ENCODE data around the gene GP1BA.

The GP1BA gene

DNA sequence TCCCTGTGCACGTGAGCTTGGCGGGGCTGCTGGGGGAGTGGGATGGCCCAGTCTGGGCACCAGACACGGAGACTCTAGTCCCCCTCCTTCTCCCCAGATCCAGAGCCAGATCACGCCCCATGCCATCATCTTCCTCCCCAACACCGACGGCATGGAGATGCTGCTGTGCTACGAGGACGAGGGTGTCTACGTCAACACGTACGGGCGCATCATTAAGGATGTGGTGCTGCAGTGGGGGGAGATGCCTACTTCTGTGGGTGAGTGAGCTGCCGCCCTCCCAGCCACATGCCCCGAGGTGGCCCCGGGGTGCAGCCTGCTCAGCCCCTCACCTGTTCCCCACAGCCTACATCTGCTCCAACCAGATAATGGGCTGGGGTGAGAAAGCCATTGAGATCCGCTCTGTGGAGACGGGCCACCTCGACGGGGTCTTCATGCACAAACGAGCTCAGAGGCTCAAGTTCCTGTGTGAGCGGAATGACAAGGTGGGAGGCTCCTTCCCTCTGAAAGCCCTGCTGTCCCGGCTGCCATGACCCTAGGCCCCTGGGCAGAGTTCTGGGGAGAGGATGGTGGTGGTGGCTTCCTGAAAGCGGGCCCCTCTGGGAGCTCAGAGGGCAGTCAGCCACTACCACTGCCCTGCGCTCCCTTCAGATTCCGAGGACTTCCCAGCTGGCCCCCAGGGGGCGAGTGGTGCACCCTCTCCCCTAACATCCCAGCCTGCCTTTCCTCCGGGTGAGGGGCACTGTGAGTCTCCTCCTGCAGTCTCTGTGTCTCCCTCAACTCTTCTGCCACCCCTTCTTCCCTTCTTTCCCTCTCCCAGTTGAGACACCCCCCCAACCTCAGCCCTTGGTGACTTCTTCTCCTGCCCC lies 35.5 kb upstream of the GP1BA start (continued):
- TF ChIP-seq, protein P1, sequence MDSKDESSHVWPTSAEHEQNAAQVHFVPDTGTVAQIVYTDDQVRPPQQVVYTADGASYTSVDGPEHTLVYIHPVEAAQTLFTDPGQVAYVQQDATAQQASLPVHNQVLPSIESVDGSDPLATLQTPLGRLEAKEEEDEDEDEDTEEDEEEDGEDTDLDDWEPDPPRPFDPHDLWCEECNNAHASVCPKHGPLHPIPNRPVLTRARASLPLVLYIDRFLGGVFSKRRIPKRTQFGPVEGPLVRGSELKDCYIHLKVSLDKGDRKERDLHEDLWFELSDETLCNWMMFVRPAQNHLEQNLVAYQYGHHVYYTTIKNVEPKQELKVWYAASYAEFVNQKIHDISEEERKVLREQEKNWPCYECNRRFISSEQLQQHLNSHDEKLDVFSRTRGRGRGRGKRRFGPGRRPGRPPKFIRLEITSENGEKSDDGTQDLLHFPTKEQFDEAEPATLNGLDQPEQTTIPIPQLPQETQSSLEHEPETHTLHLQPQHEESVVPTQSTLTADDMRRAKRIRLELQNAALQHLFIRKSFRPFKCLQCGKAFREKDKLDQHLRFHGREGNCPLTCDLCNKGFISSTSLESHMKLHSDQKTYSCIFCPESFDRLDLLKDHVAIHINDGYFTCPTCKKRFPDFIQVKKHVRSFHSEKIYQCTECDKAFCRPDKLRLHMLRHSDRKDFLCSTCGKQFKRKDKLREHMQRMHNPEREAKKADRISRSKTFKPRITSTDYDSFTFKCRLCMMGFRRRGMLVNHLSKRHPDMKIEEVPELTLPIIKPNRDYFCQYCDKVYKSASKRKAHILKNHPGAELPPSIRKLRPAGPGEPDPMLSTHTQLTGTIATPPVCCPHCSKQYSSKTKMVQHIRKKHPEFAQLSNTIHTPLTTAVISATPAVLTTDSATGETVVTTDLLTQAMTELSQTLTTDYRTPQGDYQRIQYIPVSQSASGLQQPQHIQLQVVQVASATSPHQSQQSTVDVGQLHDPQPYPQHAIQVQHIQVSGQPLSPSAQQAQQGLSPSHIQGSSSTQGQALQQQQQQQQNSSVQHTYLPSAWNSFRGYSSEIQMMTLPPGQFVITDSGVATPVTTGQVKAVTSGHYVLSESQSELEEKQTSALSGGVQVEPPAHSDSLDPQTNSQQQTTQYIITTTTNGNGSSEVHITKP (tag by site-specific recombination; IDR thresholded peaks at IDR 0.05), result peak; percentile 62
- TF ChIP-seq, protein P2, sequence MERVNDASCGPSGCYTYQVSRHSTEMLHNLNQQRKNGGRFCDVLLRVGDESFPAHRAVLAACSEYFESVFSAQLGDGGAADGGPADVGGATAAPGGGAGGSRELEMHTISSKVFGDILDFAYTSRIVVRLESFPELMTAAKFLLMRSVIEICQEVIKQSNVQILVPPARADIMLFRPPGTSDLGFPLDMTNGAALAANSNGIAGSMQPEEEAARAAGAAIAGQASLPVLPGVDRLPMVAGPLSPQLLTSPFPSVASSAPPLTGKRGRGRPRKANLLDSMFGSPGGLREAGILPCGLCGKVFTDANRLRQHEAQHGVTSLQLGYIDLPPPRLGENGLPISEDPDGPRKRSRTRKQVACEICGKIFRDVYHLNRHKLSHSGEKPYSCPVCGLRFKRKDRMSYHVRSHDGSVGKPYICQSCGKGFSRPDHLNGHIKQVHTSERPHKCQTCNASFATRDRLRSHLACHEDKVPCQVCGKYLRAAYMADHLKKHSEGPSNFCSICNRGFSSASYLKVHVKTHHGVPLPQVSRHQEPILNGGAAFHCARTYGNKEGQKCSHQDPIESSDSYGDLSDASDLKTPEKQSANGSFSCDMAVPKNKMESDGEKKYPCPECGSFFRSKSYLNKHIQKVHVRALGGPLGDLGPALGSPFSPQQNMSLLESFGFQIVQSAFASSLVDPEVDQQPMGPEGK (tag by site-specific recombination; IDR thresholded peaks at IDR 0.05), result peak; percentile 31; the same call in 1 of the 2 replicates

DNA sequence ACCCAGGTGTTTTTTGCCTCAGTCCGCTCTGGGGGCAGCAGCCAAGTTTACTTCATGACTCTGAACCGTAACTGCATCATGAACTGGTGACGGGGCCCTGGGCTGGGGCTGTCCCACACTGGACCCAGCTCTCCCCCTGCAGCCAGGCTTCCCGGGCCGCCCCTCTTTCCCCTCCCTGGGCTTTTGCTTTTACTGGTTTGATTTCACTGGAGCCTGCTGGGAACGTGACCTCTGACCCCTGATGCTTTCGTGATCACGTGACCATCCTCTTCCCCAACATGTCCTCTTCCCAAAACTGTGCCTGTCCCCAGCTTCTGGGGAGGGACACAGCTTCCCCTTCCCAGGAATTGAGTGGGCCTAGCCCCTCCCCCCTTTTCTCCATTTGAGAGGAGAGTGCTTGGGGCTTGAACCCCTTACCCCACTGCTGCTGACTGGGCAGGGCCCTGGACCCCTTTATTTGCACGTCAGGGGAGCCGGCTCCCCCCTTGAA lies 34.8 kb upstream of the GP1BA start:
- H3K27ac ChIP-seq (ENCODE audit: extremely low read depth, low read depth, low read length), result no peak overlapping the region
- no peaks in the 10 kb centered on the region for H3K9me3 ChIP-seq (ENCODE audit: control insufficient read depth, insufficient read depth, low read depth, low read length)
- no peak for TF ChIP-seq ZSCAN23 (tag by site-specific recombination; IDR thresholded peaks at IDR 0.05)
- no peak for TF ChIP-seq ZNF610 (tag by site-specific recombination; IDR thresholded peaks at IDR 0.05; ENCODE audit: borderline replicate concordance)
- TF ChIP-seq ZNF341 (tag by site-specific recombination; IDR thresholded peaks at IDR 0.05; ENCODE audit: low read depth), result peak; percentile 35; the same call in 1 of the 2 replicates
- TF ChIP-seq ZNF416 (tag by site-specific recombination; IDR thresholded peaks at IDR 0.05), result no peak
- no peak for TF ChIP-seq ZNF843 (tag by site-specific recombination; IDR thresholded peaks at IDR 0.05)
- no peak for TF ChIP-seq ZNF426 (tag by site-specific recombination; IDR thresholded peaks at IDR 0.05)
- peaks cover 0 to 73% of the 10 kb centered on the region in 2 experiments; a peak in 2 of 3 replicates for H3K36me3 ChIP-seq (ENCODE audit: control insufficient read depth in 2 of 2, insufficient read depth in 1 of 2, low read length in 2 of 2)
- ChIA-PET POLR2A (no interaction called here), CTCF (interaction anchor here (0.6 to 1.5 kb wide), 5 partner anchors 82 to 330 kb away, joined by 3 to 5 read pairs (median 4); no protein-coding TSS in a partner anchor)
- H3K4me3 ChIP-seq (ENCODE audit: low read depth, low read length), result no peak overlapping the region
- H3K4me1 ChIP-seq (ENCODE audit: control insufficient read depth, insufficient read depth, low read length), result no peaks in the 10 kb centered on the region

DNA sequence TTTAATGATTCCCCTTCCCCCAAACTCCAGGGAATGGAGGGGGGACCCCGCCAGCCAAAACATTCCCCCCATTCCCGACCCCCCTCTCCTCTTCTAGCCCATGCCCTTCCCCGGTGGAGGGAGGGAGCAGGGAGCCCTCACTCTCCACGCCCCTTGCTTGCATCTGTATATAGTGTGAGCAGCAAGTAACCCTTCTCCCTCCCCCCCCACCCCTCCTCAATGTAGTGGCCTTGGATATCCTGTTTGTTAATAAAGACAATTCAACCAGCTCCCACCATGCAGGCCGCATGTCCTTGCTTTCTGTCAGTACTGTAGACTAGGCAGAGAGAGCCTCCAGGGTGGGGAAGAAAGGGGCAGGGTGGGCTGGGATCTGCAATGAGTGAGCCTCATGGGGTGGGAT lies 34.3 kb upstream of the GP1BA start:
- no peak overlapping the region for H3K4me3 ChIP-seq (ENCODE audit: low read depth, low read length)

DNA sequence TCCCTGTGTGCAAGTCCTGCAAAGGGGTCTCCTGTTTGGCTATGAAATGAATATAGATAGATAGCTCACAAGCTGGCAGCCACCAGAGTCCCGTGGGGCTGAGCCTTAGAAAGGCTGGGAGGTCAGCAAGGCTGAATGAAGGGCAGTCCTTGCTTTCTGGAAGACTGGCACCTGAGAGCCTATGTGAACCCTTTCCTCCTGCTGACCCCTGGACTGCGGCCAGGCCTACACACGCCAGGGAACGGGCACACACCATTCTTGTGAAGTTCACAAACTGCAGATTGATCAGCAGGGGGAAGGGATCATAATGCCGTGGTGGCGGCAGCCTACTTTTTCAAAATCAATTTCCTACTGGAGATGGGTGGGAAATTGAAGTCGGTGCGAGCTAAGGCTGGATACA lies 33.7 kb upstream of the GP1BA start:
- H3K27ac ChIP-seq (ENCODE audit: extremely low read depth, low read depth, low read length), result no peak overlapping the region
- POLR2A ChIA-PET, result no interaction called here
- CTCF ChIA-PET, result no interaction called here

More for the DNA sequence above, 34.3 kb upstream of the GP1BA start:
- ChIA-PET POLR2A (no interaction called here), CTCF (interaction anchor here (0.6 to 0.7 kb wide), 2 partner anchors 82 to 164 kb away, joined by 3 to 4 read pairs; no protein-coding TSS in a partner anchor)
- no peaks in the 10 kb centered on the region for H3K9me3 ChIP-seq (ENCODE audit: control insufficient read depth, insufficient read depth, low read depth, low read length)
- peaks cover 0 to 68% of the 10 kb centered on the region in 2 experiments; a peak in 2 of 3 replicates for H3K36me3 ChIP-seq (ENCODE audit: control insufficient read depth in 2 of 2, insufficient read depth in 1 of 2, low read length in 2 of 2)
- TF ChIP-seq ZIC2 (tag by site-specific recombination; IDR thresholded peaks at IDR 0.05), result no peak
- no peaks in the 10 kb centered on the region for H3K4me1 ChIP-seq (ENCODE audit: control insufficient read depth, insufficient read depth, low read length)
- H3K27ac ChIP-seq (ENCODE audit: extremely low read depth, low read depth, low read length), result no peak overlapping the region

More for the DNA sequence above, 33.7 kb upstream of the GP1BA start:
- TF ChIP-seq ZNF548 (tag by site-specific recombination; IDR thresholded peaks at IDR 0.05) (no peak), BCL11A (tag by site-specific recombination; IDR thresholded peaks at IDR 0.05; ENCODE audit: low read depth) (no peak), ZNF140 (tag by site-specific recombination; IDR thresholded peaks at IDR 0.05) (no peak), ZNF660 (tag by site-specific recombination; IDR thresholded peaks at IDR 0.05) (no peak), ZNF114 (tag by site-specific recombination; IDR thresholded peaks at IDR 0.05) (no peak), MZF1 (tag by site-specific recombination; IDR thresholded peaks at IDR 0.05; ENCODE audit: borderline replicate concordance) (no peak)
- TF ChIP-seq, protein P3, sequence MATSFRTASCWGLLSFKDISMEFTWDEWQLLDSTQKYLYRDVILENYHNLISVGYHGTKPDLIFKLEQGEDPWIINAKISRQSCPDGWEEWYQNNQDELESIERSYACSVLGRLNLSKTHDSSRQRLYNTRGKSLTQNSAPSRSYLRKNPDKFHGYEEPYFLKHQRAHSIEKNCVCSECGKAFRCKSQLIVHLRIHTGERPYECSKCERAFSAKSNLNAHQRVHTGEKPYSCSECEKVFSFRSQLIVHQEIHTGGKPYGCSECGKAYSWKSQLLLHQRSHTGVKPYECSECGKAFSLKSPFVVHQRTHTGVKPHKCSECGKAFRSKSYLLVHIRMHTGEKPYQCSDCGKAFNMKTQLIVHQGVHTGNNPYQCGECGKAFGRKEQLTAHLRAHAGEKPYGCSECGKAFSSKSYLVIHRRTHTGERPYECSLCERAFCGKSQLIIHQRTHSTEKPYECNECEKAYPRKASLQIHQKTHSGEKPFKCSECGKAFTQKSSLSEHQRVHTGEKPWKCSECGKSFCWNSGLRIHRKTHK (tag by site-specific recombination; IDR thresholded peaks at IDR 0.05), result no peak
- Histone ChIP-seq H3K4me1 (ENCODE audit: control insufficient read depth, insufficient read depth, low read length) (peaks cover 3% of the 10 kb centered on the region; the same call in 1 of the 2 replicates), H3K36me3 (ENCODE audit: control insufficient read depth in 2 of 2, insufficient read depth in 1 of 2, low read length in 2 of 2) (peaks cover 0 to 63% of the 10 kb centered on the region in 2 experiments; a peak in 2 of 3 replicates), H3K9me3 (ENCODE audit: control insufficient read depth, insufficient read depth, low read depth, low read length) (no peaks in the 10 kb centered on the region), H3K4me3 (ENCODE audit: low read depth, low read length) (no peak overlapping the region)

Data from HEK293 (cell line).